HEK293T (cell line): ENCODE data around the gene SLC35G1.

Experiments used
- ARNT ChIP-seq: fragments of 450-650 bp; IDR thresholded peaks from 2 replicates; pipeline ENCODE4 v1.6.1; 2017; ENCODE audit warnings: mild to moderate bottlenecking
- BHLHE40 ChIP-seq: fragments of 450-650 bp; IDR thresholded peaks from 2 replicates; pipeline ENCODE4 v1.6.1; 2016; ENCODE audit warnings: mild to moderate bottlenecking, moderate library complexity, borderline replicate concordance
- CTBP1 ChIP-seq: fragments of 450-650 bp; IDR thresholded peaks from 2 replicates; pipeline ENCODE4 v1.6.1; 2016; ENCODE audit warnings: borderline replicate concordance
- FOXA1 ChIP-seq: fragments of 450-650 bp; IDR thresholded peaks from 2 replicates; pipeline ENCODE4 v1.6.1; 2016; ENCODE audit warnings: mild to moderate bottlenecking
- FOXK2 ChIP-seq: fragments of 450-650 bp; IDR thresholded peaks from 2 replicates; pipeline ENCODE4 v1.6.1; 2016; ENCODE audit warnings: mild to moderate bottlenecking
- FOXM1 ChIP-seq: fragments of 450-650 bp; IDR thresholded peaks from 2 replicates; pipeline ENCODE4 v1.6.1; 2017; ENCODE audit warnings: mild to moderate bottlenecking, borderline replicate concordance
- HDGF ChIP-seq: fragments of 450-650 bp; IDR thresholded peaks from 2 replicates; pipeline ENCODE4 v1.6.1; 2017; ENCODE audit warnings: antibody characterized with exemption, borderline replicate concordance
- L3MBTL2 ChIP-seq: fragments of 450-650 bp; conservative IDR thresholded peaks from 2 replicates; pipeline ENCODE4 v1.6.1; 2016; ENCODE audit warnings: mild to moderate bottlenecking
- NFRKB ChIP-seq: fragments of 450-650 bp; IDR thresholded peaks from 2 replicates; pipeline ENCODE4 v1.6.1; 2016; ENCODE audit warnings: mild to moderate bottlenecking, moderate library complexity
- SP1 ChIP-seq: fragments of 450-650 bp; IDR thresholded peaks from 2 replicates; pipeline ENCODE4 v1.6.1; 2017
- SUZ12 ChIP-seq: fragments of 450-650 bp; IDR thresholded peaks from 2 replicates; pipeline ENCODE4 v1.6.1; 2016; ENCODE audit warnings: mild to moderate bottlenecking
- TARDBP ChIP-seq: fragments of 450-650 bp; IDR thresholded peaks from 2 replicates; pipeline ENCODE4 v1.6.1; 2016
- ZNF384 ChIP-seq: fragments of 450-650 bp; IDR thresholded peaks from 2 replicates; pipeline ENCODE4 v1.6.1; 2016
- TF ChIP-seq, protein P1 (sequence below): fragments of 450-650 bp; IDR thresholded peaks from 2 replicates; pipeline ENCODE4 v1.6.1; 2016

DNA sequence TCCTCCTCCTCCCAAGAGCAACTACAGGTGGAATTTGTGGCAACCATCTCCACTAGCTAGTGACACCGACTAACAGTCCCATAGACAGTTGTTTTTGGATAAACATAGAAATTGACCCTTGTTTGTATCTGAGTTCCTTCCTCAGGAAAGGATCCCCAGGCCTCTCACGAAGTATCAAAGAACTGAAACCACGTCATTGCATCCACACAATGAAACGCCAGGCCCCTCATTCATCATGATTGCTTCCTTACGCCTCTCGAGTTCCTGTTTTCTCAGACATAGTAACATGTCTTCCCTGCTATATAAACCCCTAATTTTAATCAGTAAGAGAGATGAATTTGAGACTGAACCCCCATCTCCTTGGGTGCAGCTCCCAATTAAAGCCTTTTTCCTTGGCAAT lies 18.1 kb downstream of the SLC35G1 start:
- TF ChIP-seq BHLHE40 (no peak), NFRKB (no peak), ARNT (no peak), SUZ12 (no peak), FOXA1 (no peak), TARDBP (no peak), SP1 (no peak), FOXM1 (no peak), HDGF (no peak), ZNF384 (no peak), CTBP1 (no peak), FOXK2 (no peak), L3MBTL2 (no peak)
- TF ChIP-seq, protein P1, sequence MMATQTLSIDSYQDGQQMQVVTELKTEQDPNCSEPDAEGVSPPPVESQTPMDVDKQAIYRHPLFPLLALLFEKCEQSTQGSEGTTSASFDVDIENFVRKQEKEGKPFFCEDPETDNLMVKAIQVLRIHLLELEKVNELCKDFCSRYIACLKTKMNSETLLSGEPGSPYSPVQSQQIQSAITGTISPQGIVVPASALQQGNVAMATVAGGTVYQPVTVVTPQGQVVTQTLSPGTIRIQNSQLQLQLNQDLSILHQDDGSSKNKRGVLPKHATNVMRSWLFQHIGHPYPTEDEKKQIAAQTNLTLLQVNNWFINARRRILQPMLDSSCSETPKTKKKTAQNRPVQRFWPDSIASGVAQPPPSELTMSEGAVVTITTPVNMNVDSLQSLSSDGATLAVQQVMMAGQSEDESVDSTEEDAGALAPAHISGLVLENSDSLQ: no peak
